DMS79 treated with DMSO at 0.1 percent for 48 hours (cell line): ENCODE measurements around the gene KCNS1.

Experiments
- DNase-seq: peaks from one replicate; lab custom pipeline; 2025; lab: John Stamatoyannopoulos, UW

The KCNS1 gene

GRCh38 chr20:45110301-45110700 is 9.4 kb upstream of the KCNS1 start:
- no peak for DNase-seq

GRCh38 chr20:45109634-45110033 is 8.7 kb upstream of the KCNS1 start:
- no peak for DNase-seq

- no peak for DNase-seq
Observed at GRCh38 chr20:45105317-45105716, 4.4 kb upstream of the KCNS1 start.

GRCh38 chr20:45104786-45105185 is 3.9 kb upstream of the KCNS1 start:
- no peak for DNase-seq

GRCh38 chr20:45103072-45103471 is 2.1 kb upstream of the KCNS1 start:
- no peak for DNase-seq

- DNase-seq: no peak
Observed at GRCh38 chr20:45101333-45101850, 465 bp upstream of the KCNS1 start.

GRCh38 chr20:45098103-45098773 is 2.7 kb downstream of the KCNS1 start:
- DNase-seq: no peak

GRCh38 chr20:45097485-45098102 is 3.3 kb downstream of the KCNS1 start:
- no peak for DNase-seq

GRCh38 chr20:45096781-45097180 is 4.1 kb downstream of the KCNS1 start:
- DNase-seq: no peak

GRCh38 chr20:45095805-45096238 is 5.1 kb downstream of the KCNS1 start:
- peak; percentile 8 for DNase-seq

GRCh38 chr20:45094864-45095574 is 5.9 kb downstream of the KCNS1 start:
- no peak for DNase-seq

- no peak for DNase-seq
Observed at GRCh38 chr20:45094201-45094600, 6.7 kb downstream of the KCNS1 start.

- DNase-seq: no peak
Observed at GRCh38 chr20:45092898-45093297, 8.0 kb downstream of the KCNS1 start.

GRCh38 chr20:45091366-45091765 is 9.6 kb downstream of the KCNS1 start:
- DNase-seq: no peak

GRCh38 chr20:45090481-45090880 is 10.4 kb downstream of the KCNS1 start:
- no peak for DNase-seq

- DNase-seq: no peak
Observed at GRCh38 chr20:45088247-45088646, 12.7 kb downstream of the KCNS1 start.

- no peak for DNase-seq
Observed at GRCh38 chr20:45087814-45088213, 13.1 kb downstream of the KCNS1 start.

GRCh38 chr20:45087097-45087790 is 13.7 kb downstream of the KCNS1 start:
- DNase-seq: no peak

GRCh38 chr20:45085867-45086266 is 15.1 kb downstream of the KCNS1 start:
- DNase-seq: no peak

GRCh38 chr20:45085289-45085688 is 15.6 kb downstream of the KCNS1 start:
- DNase-seq: no peak

- DNase-seq: no peak
Observed at GRCh38 chr20:45083127-45083526, 17.8 kb downstream of the KCNS1 start.

GRCh38 chr20:45082468-45082867 is 18.5 kb downstream of the KCNS1 start:
- no peak for DNase-seq
